K562 (cell line): ENCODE results near the gene TGM5.

Experiments used
- JUND ChIP-seq, 2 experiments: IDR thresholded peaks; 2 replicates in 1 of 2; 3 replicates in 1 of 2; pipeline ENCODE4 v1.6.1; 2011; ENCODE audit warnings: borderline replicate concordance in 2 of 2, low read depth in 2 of 2, low read length in 2 of 2, improper control_type of control experiment in 1 of 2, missing biosample characterization in 1 of 2, missing genetic modification characterization in 1 of 2, missing genetic modification reagents in 1 of 2
- MAZ ChIP-seq, 2 experiments: fragments of 450-650 bp in 1 of 2; sonication (generic) in 1 of 2; formaldehyde crosslinking; IDR thresholded peaks in 1 of 2; conservative IDR thresholded peaks in 1 of 2; 2 replicates each; pipeline versions ENCODE4 v1.4.0 to v1.5.0; 2020; ENCODE audit warnings: mild to moderate bottlenecking in 1 of 2, missing genetic modification reagents in 1 of 2
- PTRF ChIP-seq: fragments of 450-650 bp; IDR thresholded peaks from 2 replicates; pipeline ENCODE4 v1.6.1; 2016; ENCODE audit warnings: mild to moderate bottlenecking, missing genetic modification characterization, missing compliant biosample characterization
- RAD21 ChIP-seq, 2 experiments: fragments of 250-450 bp in 1 of 2; fragments of 450-650 bp in 1 of 2; sonication (Bioruptor Pico) in 1 of 2; formaldehyde crosslinking in 1 of 2; IDR thresholded peaks in 1 of 2; conservative IDR thresholded peaks in 1 of 2; 2 replicates each; pipeline versions ENCODE4 v1.4.0 to v1.8.0; 2020 to 2022; ENCODE audit warnings: mild to moderate bottlenecking in 2 of 2, moderate library complexity in 1 of 2
- SMARCA5 ChIP-seq: fragments of 450-650 bp; IDR thresholded peaks from 2 replicates; pipeline ENCODE4 v1.6.1; 2016
- TF ChIP-seq, protein P1 (sequence below): sonication (generic); formaldehyde crosslinking; IDR thresholded peaks from 2 replicates; pipeline ENCODE4 v1.8.1; 2023; ENCODE audit warnings: mild to moderate bottlenecking, missing genetic modification reagents
- TF ChIP-seq, protein P2 (sequence below): IDR thresholded peaks from 2 replicates; pipeline ENCODE4 v1.6.1; 2011; ENCODE audit warnings: borderline replicate concordance, low read depth, mild to moderate bottlenecking, moderate library complexity, low read length; ENCODE audit not compliant: insufficient read depth, poor library complexity, severe bottlenecking
- TF ChIP-seq, protein P3 (sequence below), 3 experiments: IDR thresholded peaks in 2 of 3; conservative IDR thresholded peaks in 1 of 3; 2 replicates each; pipeline ENCODE4 v1.5.1; 2011 to 2012; ENCODE audit warnings: low read length in 3 of 3, mild to moderate bottlenecking in 3 of 3, control low read depth in 2 of 3, improper control_type of control experiment in 1 of 3, inconsistent platforms in 1 of 3, low read depth in 1 of 3, mixed read lengths in 1 of 3, moderate library complexity in 1 of 3; ENCODE audit not compliant: insufficient read depth in 2 of 3

DNA sequence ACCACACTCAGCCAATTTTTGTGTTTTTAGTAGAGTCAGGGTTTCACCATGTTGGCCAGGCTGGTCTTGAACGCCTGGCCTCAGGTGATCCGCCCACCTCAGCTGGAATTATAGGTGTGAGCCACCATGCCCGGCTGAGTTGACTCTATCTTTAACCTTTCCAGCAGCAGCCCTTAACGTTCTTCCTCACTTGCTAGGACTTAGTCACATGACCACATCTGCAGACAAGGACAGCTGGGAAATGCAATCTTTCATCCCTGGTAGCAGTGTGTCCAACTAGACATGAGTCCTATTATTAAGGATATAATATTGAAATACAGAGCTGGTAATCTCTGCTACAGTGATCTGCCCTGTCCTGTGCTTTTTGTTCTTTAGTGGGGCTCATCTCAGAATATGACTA, 45.6 kb upstream of the TGM5 start:
- TF ChIP-seq, protein P1, sequence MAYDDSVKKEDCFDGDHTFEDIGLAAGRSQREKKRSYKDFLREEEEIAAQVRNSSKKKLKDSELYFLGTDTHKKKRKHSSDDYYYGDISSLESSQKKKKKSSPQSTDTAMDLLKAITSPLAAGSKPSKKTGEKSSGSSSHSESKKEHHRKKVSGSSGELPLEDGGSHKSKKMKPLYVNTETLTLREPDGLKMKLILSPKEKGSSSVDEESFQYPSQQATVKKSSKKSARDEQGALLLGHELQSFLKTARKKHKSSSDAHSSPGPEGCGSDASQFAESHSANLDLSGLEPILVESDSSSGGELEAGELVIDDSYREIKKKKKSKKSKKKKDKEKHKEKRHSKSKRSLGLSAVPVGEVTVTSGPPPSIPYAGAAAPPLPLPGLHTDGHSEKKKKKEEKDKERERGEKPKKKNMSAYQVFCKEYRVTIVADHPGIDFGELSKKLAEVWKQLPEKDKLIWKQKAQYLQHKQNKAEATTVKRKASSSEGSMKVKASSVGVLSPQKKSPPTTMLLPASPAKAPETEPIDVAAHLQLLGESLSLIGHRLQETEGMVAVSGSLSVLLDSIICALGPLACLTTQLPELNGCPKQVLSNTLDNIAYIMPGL = no peak
- TF ChIP-seq SMARCA5 = no peak
- TF ChIP-seq, protein P2, sequence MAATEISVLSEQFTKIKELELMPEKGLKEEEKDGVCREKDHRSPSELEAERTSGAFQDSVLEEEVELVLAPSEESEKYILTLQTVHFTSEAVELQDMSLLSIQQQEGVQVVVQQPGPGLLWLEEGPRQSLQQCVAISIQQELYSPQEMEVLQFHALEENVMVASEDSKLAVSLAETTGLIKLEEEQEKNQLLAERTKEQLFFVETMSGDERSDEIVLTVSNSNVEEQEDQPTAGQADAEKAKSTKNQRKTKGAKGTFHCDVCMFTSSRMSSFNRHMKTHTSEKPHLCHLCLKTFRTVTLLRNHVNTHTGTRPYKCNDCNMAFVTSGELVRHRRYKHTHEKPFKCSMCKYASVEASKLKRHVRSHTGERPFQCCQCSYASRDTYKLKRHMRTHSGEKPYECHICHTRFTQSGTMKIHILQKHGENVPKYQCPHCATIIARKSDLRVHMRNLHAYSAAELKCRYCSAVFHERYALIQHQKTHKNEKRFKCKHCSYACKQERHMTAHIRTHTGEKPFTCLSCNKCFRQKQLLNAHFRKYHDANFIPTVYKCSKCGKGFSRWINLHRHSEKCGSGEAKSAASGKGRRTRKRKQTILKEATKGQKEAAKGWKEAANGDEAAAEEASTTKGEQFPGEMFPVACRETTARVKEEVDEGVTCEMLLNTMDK = no peak
- TF ChIP-seq MAZ (CRISPR knock-in tag; conservative IDR thresholded peaks at IDR 0.05 in 1 of 2, IDR thresholded peaks at IDR 0.05 in 1 of 2) = no peak
- TF ChIP-seq JUND (IDR thresholded peaks at IDR 0.05; ENCODE audit: borderline replicate concordance, low read depth, low read length) = no peak
- TF ChIP-seq JUND (tag; IDR thresholded peaks at IDR 0.05; ENCODE audit: borderline replicate concordance, low read depth, low read length) = no peak
- TF ChIP-seq, protein P3, sequence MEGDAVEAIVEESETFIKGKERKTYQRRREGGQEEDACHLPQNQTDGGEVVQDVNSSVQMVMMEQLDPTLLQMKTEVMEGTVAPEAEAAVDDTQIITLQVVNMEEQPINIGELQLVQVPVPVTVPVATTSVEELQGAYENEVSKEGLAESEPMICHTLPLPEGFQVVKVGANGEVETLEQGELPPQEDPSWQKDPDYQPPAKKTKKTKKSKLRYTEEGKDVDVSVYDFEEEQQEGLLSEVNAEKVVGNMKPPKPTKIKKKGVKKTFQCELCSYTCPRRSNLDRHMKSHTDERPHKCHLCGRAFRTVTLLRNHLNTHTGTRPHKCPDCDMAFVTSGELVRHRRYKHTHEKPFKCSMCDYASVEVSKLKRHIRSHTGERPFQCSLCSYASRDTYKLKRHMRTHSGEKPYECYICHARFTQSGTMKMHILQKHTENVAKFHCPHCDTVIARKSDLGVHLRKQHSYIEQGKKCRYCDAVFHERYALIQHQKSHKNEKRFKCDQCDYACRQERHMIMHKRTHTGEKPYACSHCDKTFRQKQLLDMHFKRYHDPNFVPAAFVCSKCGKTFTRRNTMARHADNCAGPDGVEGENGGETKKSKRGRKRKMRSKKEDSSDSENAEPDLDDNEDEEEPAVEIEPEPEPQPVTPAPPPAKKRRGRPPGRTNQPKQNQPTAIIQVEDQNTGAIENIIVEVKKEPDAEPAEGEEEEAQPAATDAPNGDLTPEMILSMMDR (IDR thresholded peaks at IDR 0.05 in 2 of 3, conservative IDR thresholded peaks at IDR 0.05 in 1 of 3; ENCODE audit: insufficient read depth in 2 of 3, low read depth in 1 of 3, low read length in 3 of 3) = no peak
- no peak for TF ChIP-seq RAD21 (CRISPR knock-in tag; conservative IDR thresholded peaks at IDR 0.05 in 1 of 2, IDR thresholded peaks at IDR 0.05 in 1 of 2)
- TF ChIP-seq PTRF (tag) = no peak
